GM21737 (cell line): ENCODE measurements around the gene FRMD4A.
"Not testable (repeated sequence)": the region's sequence is repeated elsewhere in the genome, so short reads cannot be mapped to it uniquely, and the experiment has no call there.

Source experiments
- ATAC-seq: cut with Tn5 transposase; IDR thresholded peaks from one replicate; pipeline ENCODE4 v1.9.1; 2021; ENCODE audit warnings: mild to moderate bottlenecking, moderate library complexity; ENCODE audit not compliant: unreplicated experiment

Gene FRMD4A

DNA sequence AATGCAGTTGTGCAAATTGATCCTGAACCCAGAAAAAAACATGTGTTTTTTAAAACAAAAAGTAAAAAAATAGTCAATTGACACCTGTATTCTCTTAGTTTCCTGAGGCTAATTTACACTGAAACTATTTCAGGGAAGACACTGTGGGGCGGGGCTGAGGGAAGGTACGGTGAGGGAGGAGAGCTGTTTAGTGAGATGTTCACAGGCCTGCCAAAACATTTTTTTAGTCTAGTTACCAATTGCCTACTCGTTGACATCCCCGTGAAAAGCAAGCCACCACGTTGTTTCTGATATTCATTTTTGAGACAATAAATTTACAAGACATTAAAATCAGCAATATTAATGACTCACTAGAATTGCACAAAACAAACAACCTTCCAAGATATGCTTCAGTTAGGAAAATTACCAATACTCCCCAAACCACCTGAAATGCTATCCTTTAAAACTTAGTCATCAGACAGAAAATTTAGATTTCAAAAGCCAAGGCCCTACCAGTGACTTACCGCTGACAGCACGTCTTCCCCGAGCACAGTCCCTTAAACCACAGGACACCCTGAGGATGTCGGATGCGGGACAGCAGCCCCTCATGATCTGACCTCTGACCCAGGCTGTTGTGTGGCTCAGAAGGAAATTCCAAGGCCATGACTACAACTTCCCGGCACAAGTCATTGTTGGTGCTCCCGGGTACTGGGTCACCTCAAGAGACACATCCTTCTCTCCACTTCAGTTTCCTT lies 464.8 kb downstream of the FRMD4A start:
- no peak for ATAC-seq

DNA sequence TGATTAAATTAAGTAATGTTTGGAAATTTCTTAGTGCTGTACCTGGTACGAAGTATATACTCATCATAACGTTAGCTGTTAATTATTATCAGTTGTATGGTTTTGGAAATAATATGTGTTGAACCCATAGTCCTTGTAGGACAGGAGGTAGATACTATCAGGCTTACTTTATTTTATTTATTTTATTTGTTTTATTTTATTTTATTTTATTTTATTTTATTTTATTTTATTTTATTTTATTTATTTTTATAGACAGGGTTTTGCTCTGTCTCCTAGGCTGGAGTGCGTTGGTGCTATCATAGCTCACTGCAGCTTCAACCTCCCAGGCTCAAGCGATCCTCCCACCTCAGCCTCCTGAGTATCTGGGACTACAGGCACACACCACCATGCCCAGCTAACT lies 465.5 kb downstream of the FRMD4A start:
- ATAC-seq, result not testable (repeated sequence)

GRCh38 chr10:13862546-13863233 lies 468.0 kb downstream of the FRMD4A start:
- ATAC-seq, result no peak

GRCh38 chr10:13860886-13861285 lies 469.8 kb downstream of the FRMD4A start:
- no peak for ATAC-seq

- no peak for ATAC-seq
Measured at GRCh38 chr10:13859979-13860654, 470.6 kb downstream of the FRMD4A start.

GRCh38 chr10:13858709-13859108 lies 472.0 kb downstream of the FRMD4A start:
- no peak for ATAC-seq

- no peak for ATAC-seq
Measured at GRCh38 chr10:13857451-13857850, 473.3 kb downstream of the FRMD4A start.

- ATAC-seq, result no peak
Measured at GRCh38 chr10:13853854-13854253, 476.9 kb downstream of the FRMD4A start.

- ATAC-seq, result no peak
Measured at GRCh38 chr10:13852872-13853271, 477.9 kb downstream of the FRMD4A start.

DNA sequence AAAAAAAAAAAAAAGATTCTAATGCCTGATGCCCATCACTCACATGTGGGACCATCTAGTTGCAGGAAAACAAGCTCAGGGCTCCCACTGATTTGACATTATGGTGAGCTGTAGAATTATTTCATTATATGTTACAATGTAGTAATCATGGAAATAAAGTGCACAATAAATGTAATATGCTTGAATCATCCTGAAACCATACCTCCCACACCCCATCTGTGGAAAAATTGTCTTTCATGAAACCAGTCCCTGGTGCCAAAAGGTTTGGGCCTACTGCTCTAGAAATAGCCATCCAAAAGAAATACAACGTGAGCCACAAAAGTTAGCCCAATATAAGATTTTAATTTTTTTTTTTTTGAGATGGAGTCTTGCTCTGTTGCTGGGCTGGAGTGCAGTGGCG lies 478.8 kb downstream of the FRMD4A start:
- ATAC-seq, result no peak

- no peak for ATAC-seq
Measured at GRCh38 chr10:13848520-13849445, 481.9 kb downstream of the FRMD4A start.

- no peak for ATAC-seq
Measured at GRCh38 chr10:13847201-13847631, 483.5 kb downstream of the FRMD4A start.

DNA sequence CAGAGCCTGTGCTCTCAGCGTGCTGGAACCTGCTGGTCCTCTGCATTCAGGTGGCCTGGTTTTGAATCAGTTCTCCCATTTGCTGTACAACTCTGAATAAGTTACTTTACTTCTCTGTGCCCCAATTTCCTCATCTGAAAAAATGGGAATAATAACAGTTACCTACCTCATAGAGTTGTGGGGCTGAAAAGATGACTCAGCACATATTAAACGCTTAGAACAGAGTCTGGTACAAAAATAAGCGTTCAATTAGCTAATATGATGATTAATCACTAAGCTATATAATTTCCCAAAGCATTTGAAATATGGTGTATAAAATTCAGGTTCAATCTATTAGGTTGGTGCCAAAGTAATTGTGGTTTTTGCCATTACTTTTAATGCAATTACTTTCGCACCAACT lies 484.8 kb downstream of the FRMD4A start:
- no peak for ATAC-seq

DNA sequence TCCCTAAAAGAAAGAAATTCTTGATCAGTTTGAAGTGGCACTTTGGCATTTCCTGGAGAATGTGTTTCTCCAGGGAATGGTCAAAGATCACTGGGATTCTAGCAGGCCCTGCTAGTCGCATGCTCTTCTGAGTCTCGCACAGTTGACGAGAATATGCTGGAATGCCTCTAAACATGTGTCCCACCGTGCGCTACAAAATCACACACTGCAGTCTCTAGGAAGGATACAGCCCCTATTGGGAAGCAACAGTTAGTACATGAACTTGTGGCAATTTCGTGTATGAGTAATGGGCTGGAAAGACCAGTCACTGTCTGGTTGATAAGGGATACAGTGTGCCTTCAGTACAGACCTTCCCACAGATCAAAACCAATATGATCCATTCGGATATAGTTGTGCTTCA lies 486.1 kb downstream of the FRMD4A start:
- ATAC-seq, result no peak

- no peak for ATAC-seq
Measured at GRCh38 chr10:13842117-13842516, 488.6 kb downstream of the FRMD4A start.

- ATAC-seq, result no peak
Measured at GRCh38 chr10:13840036-13840435, 490.7 kb downstream of the FRMD4A start.

GRCh38 chr10:13839430-13839990 lies 491.2 kb downstream of the FRMD4A start:
- ATAC-seq, result no peak

DNA sequence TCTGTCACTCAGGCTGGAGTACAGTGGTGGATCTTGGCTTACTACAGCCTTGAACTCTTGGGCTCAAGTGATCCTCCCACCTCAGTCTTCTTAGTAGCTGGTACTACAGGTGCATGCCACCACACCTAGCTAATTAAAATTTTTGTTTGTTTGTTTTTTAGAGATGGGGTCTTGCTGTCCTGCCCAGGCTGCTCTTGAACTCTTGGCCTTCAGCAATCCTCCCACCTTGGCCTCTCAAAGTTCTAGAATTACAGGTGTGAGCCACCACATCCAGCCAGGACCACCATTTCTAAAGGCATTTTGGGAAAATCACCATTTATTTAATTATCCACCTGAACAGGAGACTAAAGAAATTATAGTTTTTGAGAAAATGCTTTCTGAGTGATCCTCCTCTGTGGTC lies 491.7 kb downstream of the FRMD4A start:
- no peak for ATAC-seq

DNA sequence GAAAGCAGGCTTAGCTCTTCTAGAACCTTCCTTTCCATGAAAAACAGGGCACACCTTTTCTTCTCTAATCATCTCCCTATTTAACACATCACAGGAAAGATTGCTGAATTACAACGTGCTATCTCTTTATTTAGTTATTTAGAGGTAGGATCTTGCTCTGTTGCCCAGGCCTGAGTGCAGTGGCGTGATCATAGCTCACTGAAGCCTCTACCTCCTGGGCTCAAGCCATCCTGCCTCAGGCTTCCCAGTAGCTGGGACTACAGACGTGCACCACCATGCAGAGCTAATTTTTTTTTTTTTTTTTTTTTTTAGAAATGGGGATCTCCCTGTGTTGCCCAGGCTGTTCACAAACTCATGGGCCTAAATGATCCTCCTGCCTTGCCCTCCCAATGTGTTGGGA lies 492.8 kb downstream of the FRMD4A start:
- ATAC-seq, result no peak

- ATAC-seq, result no peak
Measured at GRCh38 chr10:13834581-13835286, 496.0 kb downstream of the FRMD4A start.
